ENCODE data around the gene TYMP. TPM values are rescaled to one million over a fixed set of nuclear protein-coding genes. Genes with fewer than 3 reads are reported as not detected.

Gene TYMP
- total and polyA plus RNA-seq, 2 donors (not counting 1 experiment from before 2014, with no cell fraction given): 3.7 to 40.1 TPM

- Histone ChIP-seq H3K4me2 (ENCODE audit: extremely low read depth, insufficient read depth, low read length) (no peak overlapping the region), H3K4me1 (ENCODE audit: control insufficient read depth, extremely low read depth, insufficient read depth, low read length) (peaks cover 2% of the 10 kb centered on the region), H4K20me1 (ENCODE audit: control insufficient read depth, extremely low read depth, insufficient read depth, low read length) (no peaks in the 10 kb centered on the region), H3K4me3 (replicated peaks in 1 of 4; ENCODE audit: control extremely low read depth in 1 of 4, insufficient read depth in 1 of 4, low read depth in 3 of 4, low read length in 4 of 4) (no peak overlapping the region), H2AFZ (ENCODE audit: low read length) (no peak overlapping the region), H3K36me3 (ENCODE audit: control insufficient read depth, insufficient read depth, low read length) (no peaks in the 10 kb centered on the region), H3K79me2 (ENCODE audit: control insufficient read depth, insufficient read depth, low read length) (no peaks in the 10 kb centered on the region), H3K9me3 (ENCODE audit: control insufficient read depth, insufficient read depth, low read depth, low read length) (no peaks in the 10 kb centered on the region), H3K27ac (ENCODE audit: insufficient read depth, low read length) (no peak overlapping the region), H3K27me3 (ENCODE audit: control insufficient read depth, insufficient read depth, low read length) (peaks cover 33% of the 10 kb centered on the region), H3K9ac (ENCODE audit: insufficient read depth, low read length) (no peak overlapping the region)
- DNase-seq (ENCODE audit: low read depth in 2 of 2): no peak
- TF ChIP-seq EZH2 (IDR thresholded peaks at IDR 0.05; ENCODE audit: low read length, missing control alignments): peak; percentile 62
- TF ChIP-seq, protein P1, sequence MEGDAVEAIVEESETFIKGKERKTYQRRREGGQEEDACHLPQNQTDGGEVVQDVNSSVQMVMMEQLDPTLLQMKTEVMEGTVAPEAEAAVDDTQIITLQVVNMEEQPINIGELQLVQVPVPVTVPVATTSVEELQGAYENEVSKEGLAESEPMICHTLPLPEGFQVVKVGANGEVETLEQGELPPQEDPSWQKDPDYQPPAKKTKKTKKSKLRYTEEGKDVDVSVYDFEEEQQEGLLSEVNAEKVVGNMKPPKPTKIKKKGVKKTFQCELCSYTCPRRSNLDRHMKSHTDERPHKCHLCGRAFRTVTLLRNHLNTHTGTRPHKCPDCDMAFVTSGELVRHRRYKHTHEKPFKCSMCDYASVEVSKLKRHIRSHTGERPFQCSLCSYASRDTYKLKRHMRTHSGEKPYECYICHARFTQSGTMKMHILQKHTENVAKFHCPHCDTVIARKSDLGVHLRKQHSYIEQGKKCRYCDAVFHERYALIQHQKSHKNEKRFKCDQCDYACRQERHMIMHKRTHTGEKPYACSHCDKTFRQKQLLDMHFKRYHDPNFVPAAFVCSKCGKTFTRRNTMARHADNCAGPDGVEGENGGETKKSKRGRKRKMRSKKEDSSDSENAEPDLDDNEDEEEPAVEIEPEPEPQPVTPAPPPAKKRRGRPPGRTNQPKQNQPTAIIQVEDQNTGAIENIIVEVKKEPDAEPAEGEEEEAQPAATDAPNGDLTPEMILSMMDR (conservative IDR thresholded peaks at IDR 0.05 in 1 of 2, IDR thresholded peaks at IDR 0.05 in 1 of 2; ENCODE audit: low read depth in 1 of 2, low read length in 2 of 2): no peak
These were observed 17.6 kb upstream of the TYMP start for GRCh38 chr22:50547263-50547985.

GRCh38 chr22:50546326-50547262 is 16.8 kb upstream of the TYMP start:
- H3K9ac ChIP-seq (ENCODE audit: insufficient read depth, low read length): no peak overlapping the region
- no peaks in the 10 kb centered on the region for H3K36me3 ChIP-seq (ENCODE audit: control insufficient read depth, insufficient read depth, low read length)
- H3K9me3 ChIP-seq (ENCODE audit: control insufficient read depth, insufficient read depth, low read depth, low read length): no peaks in the 10 kb centered on the region
- no peak for DNase-seq (ENCODE audit: low read depth in 2 of 2)
- H3K79me2 ChIP-seq (ENCODE audit: control insufficient read depth, insufficient read depth, low read length): no peaks in the 10 kb centered on the region
- peaks cover 2% of the 10 kb centered on the region for H3K4me1 ChIP-seq (ENCODE audit: control insufficient read depth, extremely low read depth, insufficient read depth, low read length)
- H3K27me3 ChIP-seq (ENCODE audit: control insufficient read depth, insufficient read depth, low read length): peaks cover 27% of the 10 kb centered on the region
- no peak overlapping the region for H2AFZ ChIP-seq (ENCODE audit: low read length)
- no peak overlapping the region for H3K4me2 ChIP-seq (ENCODE audit: extremely low read depth, insufficient read depth, low read length)
- TF ChIP-seq EZH2 (IDR thresholded peaks at IDR 0.05; ENCODE audit: low read length, missing control alignments): peak; percentile 63
- TF ChIP-seq, protein P1 (conservative IDR thresholded peaks at IDR 0.05 in 1 of 2, IDR thresholded peaks at IDR 0.05 in 1 of 2; ENCODE audit: low read depth in 1 of 2, low read length in 2 of 2): no peak
- no peak overlapping the region for H3K4me3 ChIP-seq (replicated peaks in 1 of 4; ENCODE audit: control extremely low read depth in 1 of 4, insufficient read depth in 1 of 4, low read depth in 3 of 4, low read length in 4 of 4)
- H3K27ac ChIP-seq (ENCODE audit: insufficient read depth, low read length): no peak overlapping the region
- no peaks in the 10 kb centered on the region for H4K20me1 ChIP-seq (ENCODE audit: control insufficient read depth, extremely low read depth, insufficient read depth, low read length)

Measured in fibroblast of lung (primary cell).